ENCODE data around the gene MTMR3.

DNA sequence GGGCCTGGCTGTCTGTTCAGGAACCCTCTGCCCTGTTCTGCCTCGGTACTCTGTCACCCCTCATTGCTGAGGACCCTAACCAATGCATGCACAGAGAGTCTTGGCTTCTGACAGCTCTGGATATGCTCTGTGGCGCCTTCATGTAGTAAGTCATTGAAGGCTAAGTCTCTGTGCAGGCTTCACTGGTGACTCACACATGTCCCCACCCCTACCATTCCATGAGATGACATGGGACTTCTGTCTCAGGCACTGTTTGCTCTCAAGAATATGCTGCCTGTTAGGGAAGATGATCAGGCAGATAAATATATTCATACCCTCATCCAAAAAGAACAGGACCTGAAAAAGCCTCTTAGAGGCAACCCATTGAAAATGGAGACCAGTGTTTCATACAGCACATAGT, 153.7 kb downstream of the MTMR3 start:
- TF ChIP-seq CTCF (IDR thresholded peaks at IDR 0.05) (no peak), EZH2 (IDR thresholded peaks at IDR 0.05; ENCODE audit: borderline replicate concordance, insufficient read depth, low read depth, low read length, poor library complexity, severe bottlenecking) (no peak)
